Lower leg skin (tissue), 4 donors: Measurements from ENCODE around the gene SHC3. TPM values are rescaled to one million over a fixed set of nuclear protein-coding genes. Genes with fewer than 3 reads are reported as not detected.
A peak's percentile ranks its signal among the peaks of the same experiment; 100 is the strongest.

Experiments used
- DNase-seq, 2 donors: peaks; one replicate each; pipeline ENCODE4 v3.0.0-alpha.2; 2019; ENCODE audit warnings: low spot score in 2 of 2
- H3K4me3 ChIP-seq: fragments of 200-600 bp; sonication (generic); 2 replicates; pipeline ENCODE4 v1.5.1; 2017; ENCODE audit warnings: mild to moderate bottlenecking, low read depth; ENCODE audit not compliant: poor library complexity, severe bottlenecking
- POLR2A ChIP-seq, 2 donors: fragments of 450-650 bp; IDR thresholded peaks; one replicate each; pipeline ENCODE4 v1.6.1; 2016 to 2017; ENCODE audit warnings: antibody characterized with exemption in 2 of 2, mild to moderate bottlenecking in 1 of 2, moderate library complexity in 1 of 2
- WGBS, 2 donors: methylation state at CpG; one replicate each; pipeline ENCODE4 v1.1.5; 2018; 5-methylcytosine and 5-hydroxymethylcytosine counted together
- intact Hi-C: fragments of 100-400 bp; cut with DNase I; formaldehyde crosslinking; loops from one replicate; pipeline ENCODE4 v1.15.0; 2023; ENCODE audit warnings: low total_unique reads
- total RNA-seq, 4 donors: library from RNA; depleted of rRNA; stranded (reverse); fragments of >200 nt; gene quantifications; one replicate each; pipeline ENCODE4 v1.1.0, GENCODE V29; 2016
- TF ChIP-seq, protein P1 (sequence below), 3 donors: fragments of 450-650 bp; IDR thresholded peaks; one replicate each; pipeline ENCODE4 v1.5.1; 2016; ENCODE audit warnings: antibody characterized with exemption in 3 of 3, mild to moderate bottlenecking in 3 of 3, moderate library complexity in 2 of 3

SHC3 gene, protein sequence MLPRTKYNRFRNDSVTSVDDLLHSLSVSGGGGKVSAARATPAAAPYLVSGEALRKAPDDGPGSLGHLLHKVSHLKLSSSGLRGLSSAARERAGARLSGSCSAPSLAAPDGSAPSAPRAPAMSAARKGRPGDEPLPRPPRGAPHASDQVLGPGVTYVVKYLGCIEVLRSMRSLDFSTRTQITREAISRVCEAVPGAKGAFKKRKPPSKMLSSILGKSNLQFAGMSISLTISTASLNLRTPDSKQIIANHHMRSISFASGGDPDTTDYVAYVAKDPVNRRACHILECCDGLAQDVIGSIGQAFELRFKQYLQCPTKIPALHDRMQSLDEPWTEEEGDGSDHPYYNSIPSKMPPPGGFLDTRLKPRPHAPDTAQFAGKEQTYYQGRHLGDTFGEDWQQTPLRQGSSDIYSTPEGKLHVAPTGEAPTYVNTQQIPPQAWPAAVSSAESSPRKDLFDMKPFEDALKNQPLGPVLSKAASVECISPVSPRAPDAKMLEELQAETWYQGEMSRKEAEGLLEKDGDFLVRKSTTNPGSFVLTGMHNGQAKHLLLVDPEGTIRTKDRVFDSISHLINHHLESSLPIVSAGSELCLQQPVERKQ
- 1 to 10 TPM in 2 of 4 donors, under 1 TPM in 2; 0.49 to 3.7 (median 1.7) TPM for total RNA-seq

DNA sequence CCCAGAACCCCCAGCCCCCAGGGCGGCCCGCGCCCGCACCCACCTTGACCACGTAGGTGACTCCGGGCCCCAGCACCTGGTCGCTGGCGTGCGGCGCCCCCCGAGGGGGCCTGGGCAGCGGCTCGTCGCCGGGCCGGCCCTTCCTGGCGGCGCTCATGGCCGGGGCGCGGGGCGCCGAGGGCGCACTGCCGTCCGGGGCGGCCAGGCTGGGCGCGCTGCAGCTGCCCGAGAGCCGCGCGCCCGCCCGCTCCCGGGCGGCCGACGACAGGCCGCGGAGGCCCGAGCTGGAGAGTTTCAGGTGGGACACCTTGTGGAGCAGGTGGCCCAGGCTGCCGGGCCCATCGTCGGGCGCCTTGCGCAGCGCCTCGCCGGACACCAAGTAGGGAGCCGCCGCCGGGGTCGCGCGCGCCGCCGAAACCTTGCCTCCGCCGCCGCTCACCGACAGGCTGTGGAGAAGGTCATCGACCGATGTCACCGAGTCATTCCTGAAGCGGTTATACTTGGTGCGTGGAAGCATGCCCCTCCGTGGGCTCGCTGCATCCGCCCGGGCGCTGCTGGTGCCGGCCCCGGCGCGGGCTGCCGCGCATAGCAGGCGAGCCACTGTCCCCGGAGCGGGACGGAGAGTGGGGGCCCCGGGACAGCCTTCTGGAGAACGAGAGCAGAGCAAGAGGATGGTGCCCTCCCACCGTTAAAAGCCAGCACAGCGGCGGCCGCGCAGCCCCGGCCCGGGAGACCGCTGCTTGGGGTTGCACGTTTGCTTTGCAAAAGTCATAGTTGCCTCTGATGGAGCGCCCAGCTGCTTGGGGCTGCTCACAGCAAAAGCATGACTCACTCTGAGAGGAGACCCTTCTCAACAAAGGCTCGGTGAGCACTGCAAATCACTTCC is at the start of gene SHC3:
Gene SHC3 (minus strand): TSS at position 875 of the 886 bp plus-strand sequence. CDS start 358 bp downstream, at position 517.
- intact Hi-C loops = no loop called here
- TF ChIP-seq POLR2A (IDR thresholded peaks at IDR 0.05) = no peak
- TF ChIP-seq, protein P1, sequence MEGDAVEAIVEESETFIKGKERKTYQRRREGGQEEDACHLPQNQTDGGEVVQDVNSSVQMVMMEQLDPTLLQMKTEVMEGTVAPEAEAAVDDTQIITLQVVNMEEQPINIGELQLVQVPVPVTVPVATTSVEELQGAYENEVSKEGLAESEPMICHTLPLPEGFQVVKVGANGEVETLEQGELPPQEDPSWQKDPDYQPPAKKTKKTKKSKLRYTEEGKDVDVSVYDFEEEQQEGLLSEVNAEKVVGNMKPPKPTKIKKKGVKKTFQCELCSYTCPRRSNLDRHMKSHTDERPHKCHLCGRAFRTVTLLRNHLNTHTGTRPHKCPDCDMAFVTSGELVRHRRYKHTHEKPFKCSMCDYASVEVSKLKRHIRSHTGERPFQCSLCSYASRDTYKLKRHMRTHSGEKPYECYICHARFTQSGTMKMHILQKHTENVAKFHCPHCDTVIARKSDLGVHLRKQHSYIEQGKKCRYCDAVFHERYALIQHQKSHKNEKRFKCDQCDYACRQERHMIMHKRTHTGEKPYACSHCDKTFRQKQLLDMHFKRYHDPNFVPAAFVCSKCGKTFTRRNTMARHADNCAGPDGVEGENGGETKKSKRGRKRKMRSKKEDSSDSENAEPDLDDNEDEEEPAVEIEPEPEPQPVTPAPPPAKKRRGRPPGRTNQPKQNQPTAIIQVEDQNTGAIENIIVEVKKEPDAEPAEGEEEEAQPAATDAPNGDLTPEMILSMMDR (IDR thresholded peaks at IDR 0.05) = no peak
- H3K4me3 ChIP-seq = peak within 1 kb of the TSS; percentile 47
- 3 to 4% methylated on average over 44 to 53 of the region's 96 CpGs for WGBS, 2 donors
- DNase-seq = no peak

DNA sequence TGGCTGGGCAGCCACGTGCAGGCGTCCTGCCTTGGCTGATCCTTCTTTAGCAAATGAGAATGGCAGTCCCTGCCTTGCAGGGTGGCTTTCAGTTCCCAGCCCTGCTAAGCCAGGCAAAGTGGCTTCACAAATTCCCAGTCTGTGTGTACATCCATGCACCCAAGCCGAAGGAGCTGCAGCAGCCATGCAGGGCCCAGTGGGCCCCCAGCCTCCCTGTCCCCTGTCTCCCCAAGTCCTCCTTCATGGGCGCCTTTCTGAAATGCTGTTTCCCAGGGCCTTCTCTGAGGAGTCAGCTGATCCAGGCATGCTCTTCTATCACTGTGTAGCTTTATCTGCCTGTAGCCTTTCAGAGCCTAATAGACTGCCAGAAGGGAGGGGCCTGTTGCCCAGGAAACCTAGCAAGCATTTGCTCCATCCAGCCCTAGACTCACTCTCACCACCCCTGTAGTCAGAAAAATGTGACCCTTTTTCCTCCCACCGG is 47.4 kb upstream of the SHC3 start:
- no peak for DNase-seq
- H3K4me3 ChIP-seq = no peak overlapping the region
- WGBS, 2 donors = 64 to 75% methylated on average over 5 of the region's 5 CpGs
- intact Hi-C loops = no loop called here
- TF ChIP-seq POLR2A (IDR thresholded peaks at IDR 0.05) = no peak
- TF ChIP-seq, protein P1 (IDR thresholded peaks at IDR 0.05) = no peak

- intact Hi-C loops = no loop called here
- TF ChIP-seq, protein P1 (IDR thresholded peaks at IDR 0.05) = no peak
- TF ChIP-seq POLR2A (IDR thresholded peaks at IDR 0.05) = no peak
- DNase-seq = no peak
- H3K4me3 ChIP-seq = no peak overlapping the region
- 71 to 75% methylated on average over 5 of the region's 5 CpGs for WGBS, 2 donors
Observed at GRCh38 chr9:89225587-89225986, 47.0 kb upstream of the SHC3 start.

GRCh38 chr9:89225036-89225435 is 46.4 kb upstream of the SHC3 start:
- no peak for DNase-seq
- 74 to 80% methylated on average over 4 of the region's 4 CpGs for WGBS, 2 donors
- intact Hi-C loops = no loop called here
- TF ChIP-seq, protein P1 (IDR thresholded peaks at IDR 0.05) = no peak
- no peak for TF ChIP-seq POLR2A (IDR thresholded peaks at IDR 0.05)
- H3K4me3 ChIP-seq = no peak overlapping the region

DNA sequence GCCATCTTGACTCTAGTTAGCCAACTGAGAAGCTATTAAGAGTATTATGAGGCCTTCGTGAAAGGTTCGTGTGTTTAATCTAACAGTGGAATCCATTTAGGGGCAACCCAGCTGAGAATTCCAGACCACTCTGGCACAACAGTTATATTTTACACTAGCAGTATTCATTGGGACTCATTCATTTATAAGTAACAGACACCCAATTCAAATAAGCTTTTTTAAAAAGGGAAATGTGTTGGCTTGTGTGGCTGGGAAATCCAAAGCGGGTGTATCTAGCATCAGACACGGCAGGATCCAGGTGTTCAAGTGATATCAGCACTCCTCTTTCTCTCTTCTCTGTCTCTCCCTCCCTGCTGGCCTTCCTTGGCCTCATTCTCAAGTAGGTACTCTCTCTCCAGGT is 46.0 kb upstream of the SHC3 start:
- intact Hi-C loops = no loop called here
- TF ChIP-seq POLR2A (IDR thresholded peaks at IDR 0.05) = no peak
- TF ChIP-seq, protein P1 (IDR thresholded peaks at IDR 0.05) = no peak
- WGBS, 2 donors = 92% methylated on average over 4 of the region's 4 CpGs
- no peak overlapping the region for H3K4me3 ChIP-seq
- no peak for DNase-seq
